Prostate gland (tissue), 2 donors: ENCODE results near the gene DPYSL3.

Experiments used
- CTCF ChIP-seq, 4 experiments: fragments of 200-600 bp in 2 of 4; fragments of 450-650 bp in 2 of 4; sonication (generic) in 2 of 4; IDR thresholded peaks; 1 replicate in 3 of 4; 2 replicates in 1 of 4; pipeline ENCODE4 v1.5.1; 2016 to 2019; ENCODE audit warnings: antibody characterized with exemption in 4 of 4, mild to moderate bottlenecking in 2 of 4, moderate library complexity in 2 of 4
- POLR2A ChIP-seq: fragments of 450-650 bp; IDR thresholded peaks from one replicate; pipeline ENCODE4 v1.6.1; 2016; ENCODE audit warnings: antibody characterized with exemption, mild to moderate bottlenecking
- POLR2AphosphoS5 ChIP-seq: sonication (generic); formaldehyde crosslinking; IDR thresholded peaks from one replicate; pipeline ENCODE4 v1.6.1; 2017; ENCODE audit warnings: antibody characterized with exemption

- TF ChIP-seq POLR2AphosphoS5, result no peak
- no peak for TF ChIP-seq CTCF (IDR thresholded peaks at IDR 0.05)
- TF ChIP-seq POLR2A, result no peak
Observed at GRCh38 chr5:147377682-147378081, 132.2 kb downstream of the DPYSL3 start.
